K562 (cell line): ENCODE results near the gene PHKA2. TPM values are rescaled to one million over a fixed set of nuclear protein-coding genes. Genes with fewer than 3 reads are reported as not detected.

Experiments used
- ATAC-seq: fragments of 200-7000 bp; cut with Tn5 transposase; 3 replicates; pipeline ENCODE4 v1.9.1; 2020; ENCODE audit warnings: moderate library complexity
- BruUV-seq: library from RNA; stranded (reverse); fragments of 400-500 nt; replicated peaks from 2 replicates; lab custom pipeline; 2021; lab: Mats Ljungman, UMichigan
- CTCF ChIA-PET: fragments of 300-600 bp; formaldehyde crosslinking; extraction: SDS; loops from one replicate; lab custom pipeline; 2021; ENCODE audit warnings: low intra/inter-chr PET ratio; lab: Yijun Ruan, JAX
- POLR2A ChIA-PET: fragments of 300-600, 350-650 bp; sonication (Branson Sonifier 250); formaldehyde crosslinking; extraction: SDS; loops from one replicate; lab custom pipeline; 2021; ENCODE audit warnings: antibody characterized with exemption, inconsistent platforms; lab: Yijun Ruan, JAX
- DNase-seq, 4 experiments: peaks; one replicate each; pipeline versions ENCODE4 v3.0.0 to v3.0.0-alpha.2; 2011 to 2018; ENCODE audit warnings: low spot score in 3 of 4, mixed read lengths in 3 of 4; ENCODE audit errors: extremely low read depth in 1 of 4
- FAIRE-seq: peaks from 2 replicates; lab custom pipeline; 2011; peaks lifted over from hg19 to GRCh38; lab: Jason Lieb, UNC
- H2AFZ ChIP-seq: 2 replicates; pipeline ENCODE4 v1.6.0; 2011; ENCODE audit warnings: low read depth, low read length, control low read depth, inconsistent platforms
- H3K27ac ChIP-seq: fragments of 200-600 bp; 3 replicates; pipeline ENCODE4 v1.8.0; 2011; ENCODE audit warnings: low read depth, mild to moderate bottlenecking, control low read depth, inconsistent platforms, low read length, moderate library complexity, mixed read lengths; ENCODE audit errors: extremely low read depth
- H3K27me3 ChIP-seq, 2 experiments: fragments of 300-600 bp in 1 of 2; 2 replicates in 1 of 2; 3 replicates in 1 of 2; pipeline versions ENCODE4 v1.6.0 to v1.8.0; 2011; ENCODE audit warnings: inconsistent platforms in 2 of 2, low read length in 2 of 2, mild to moderate bottlenecking in 1 of 2, mixed read lengths in 1 of 2, moderate library complexity in 1 of 2; ENCODE audit not compliant: control insufficient read depth in 2 of 2, insufficient read depth in 2 of 2
- H3K36me3 ChIP-seq: fragments of 300-600 bp; 3 replicates; pipeline ENCODE4 v1.8.0; 2011; ENCODE audit warnings: mild to moderate bottlenecking, low read length, inconsistent platforms; ENCODE audit not compliant: control insufficient read depth, insufficient read depth
- H3K4me1 ChIP-seq, 2 experiments: fragments of 200-600 bp in 1 of 2; replicated peaks in 1 of 2; 2 replicates in 1 of 2; 3 replicates in 1 of 2; pipeline versions ENCODE4 v1.5.1 to v1.8.0; 2011; ENCODE audit warnings: inconsistent platforms in 2 of 2, low read length in 2 of 2, mild to moderate bottlenecking in 1 of 2, mixed read lengths in 1 of 2, moderate library complexity in 1 of 2; ENCODE audit not compliant: control insufficient read depth in 2 of 2, insufficient read depth in 2 of 2
- H3K4me2 ChIP-seq: 2 replicates; pipeline ENCODE4 v1.6.1; 2011; ENCODE audit warnings: low read length, control low read depth, inconsistent platforms, mixed read lengths; ENCODE audit not compliant: insufficient read depth
- H3K4me3 ChIP-seq: fragments of 200-600 bp; sonication (generic), shearing (Covaris generic); 2 replicates; pipeline ENCODE4 v1.5.1; 2016; ENCODE audit warnings: control low read depth, inconsistent platforms
- H3K79me2 ChIP-seq: fragments of 200-600 bp; 3 replicates; pipeline ENCODE4 v1.8.0; 2011; ENCODE audit warnings: low read length, inconsistent platforms; ENCODE audit not compliant: control insufficient read depth, insufficient read depth
- H3K9ac ChIP-seq, 2 experiments: 2 replicates each; pipeline versions ENCODE4 v1.6.0 to v1.6.1; 2011; ENCODE audit warnings: low read depth in 2 of 2, low read length in 2 of 2, control low read depth in 1 of 2, inconsistent platforms in 1 of 2, mild to moderate bottlenecking in 1 of 2, mixed read lengths in 1 of 2; ENCODE audit not compliant: insufficient read depth in 1 of 2
- H3K9me1 ChIP-seq: one replicate; pipeline ENCODE4 v1.6.0; 2011; ENCODE audit warnings: inconsistent platforms, mild to moderate bottlenecking, low read length, moderate library complexity; ENCODE audit not compliant: control insufficient read depth, insufficient read depth
- H3K9me3 ChIP-seq: replicated peaks from 2 replicates; pipeline ENCODE4 v1.5.1; 2011; ENCODE audit warnings: low read depth, low read length, inconsistent platforms; ENCODE audit not compliant: control insufficient read depth, insufficient read depth
- H4K20me1 ChIP-seq: replicated peaks from 2 replicates; pipeline ENCODE4 v1.6.1; 2011; ENCODE audit warnings: low read length, inconsistent platforms, mixed read lengths; ENCODE audit not compliant: control insufficient read depth, insufficient read depth
- HLTF ChIP-seq: fragments of 450-650 bp; IDR thresholded peaks from 2 replicates; pipeline ENCODE4 v1.6.1; 2016
- IFI16 ChIP-seq: fragments of 250-450 bp; sonication (Bioruptor Pico); IDR thresholded peaks from 2 replicates; pipeline ENCODE4 v2.1.2; 2022; ENCODE audit warnings: mild to moderate bottlenecking, inconsistent platforms
- MCM5 ChIP-seq: fragments of 450-650 bp; IDR thresholded peaks from 2 replicates; pipeline ENCODE4 v1.6.1; 2016; ENCODE audit warnings: low read depth
- POLR2A ChIP-seq: fragments of 450-650 bp; conservative IDR thresholded peaks from 2 replicates; pipeline ENCODE4 v1.6.1; 2016
- RBM25 ChIP-seq: fragments of 200-400 bp; formaldehyde crosslinking; IDR thresholded peaks from 2 replicates; pipeline ENCODE4 v1.6.1; 2018; ENCODE audit warnings: low read length, low read depth, moderate library complexity; ENCODE audit not compliant: severe bottlenecking
- RHOXF2B ChIP-seq: fragments of 250-450 bp; sonication (Bioruptor Pico); conservative IDR thresholded peaks from 2 replicates; pipeline ENCODE4 v1.5.1; 2021
- TAL1 ChIP-seq: fragments of 450-650 bp; IDR thresholded peaks from 2 replicates; pipeline ENCODE4 v1.6.1; 2016; ENCODE audit warnings: mild to moderate bottlenecking
- TEAD4 ChIP-seq, 2 experiments: sonication (generic) in 1 of 2; formaldehyde crosslinking in 1 of 2; IDR thresholded peaks; 2 replicates each; pipeline versions ENCODE4 v1.6.1 to v1.8.0; 2012 to 2022; ENCODE audit warnings: borderline replicate concordance in 1 of 2, inconsistent platforms in 1 of 2, low read length in 1 of 2, mild to moderate bottlenecking in 1 of 2, missing genetic modification reagents in 1 of 2
- U2AF1 ChIP-seq: fragments of 200-400 bp; formaldehyde crosslinking; optimal IDR thresholded peaks from 2 replicates; pipeline ENCODE3; 2017; ENCODE audit warnings: mild to moderate bottlenecking, low read depth, low read length, moderate library complexity
- YY1 ChIP-seq, 3 experiments: IDR thresholded peaks; 2 replicates each; pipeline ENCODE4 v1.6.1; 2011; ENCODE audit warnings: low read length in 2 of 3, mild to moderate bottlenecking in 2 of 3, moderate library complexity in 2 of 3, borderline replicate concordance in 1 of 3, control low read depth in 1 of 3, low read depth in 1 of 3; ENCODE audit not compliant: insufficient read depth in 3 of 3, insufficient replicate concordance in 2 of 3, control insufficient read depth in 1 of 3, insufficient read length in 1 of 3; ENCODE audit errors: extremely low read depth in 1 of 3
- ZNF121 ChIP-seq: sonication (generic); formaldehyde crosslinking; conservative IDR thresholded peaks from 2 replicates; pipeline ENCODE4 v1.8.0; 2022; ENCODE audit warnings: missing genetic modification reagents
- ZNF232 ChIP-seq: sonication (generic); formaldehyde crosslinking; IDR thresholded peaks from 2 replicates; pipeline ENCODE4 v1.8.0; 2022; ENCODE audit warnings: mild to moderate bottlenecking, missing genetic modification reagents
- WGBS: fragments of 100-300 bp; shearing (Covaris generic); methylation state at CpG from one replicate; pipeline ENCODE4 v1.1.6; 2016; ENCODE audit warnings: low coverage, mixed read lengths; ENCODE audit not compliant: insufficient coverage; ENCODE audit errors: missing lambda C conversion rate; 5-methylcytosine and 5-hydroxymethylcytosine counted together
- in situ Hi-C: fragments of 300-500 bp; cut with MboI; formaldehyde crosslinking; loops from 4 replicates; pipeline ENCODE4 v1.15.0; 2018; ENCODE audit warnings: inconsistent platforms, mixed read lengths
- intact Hi-C: fragments of 100-400 bp; cut with micrococcal nuclease; formaldehyde crosslinking; loops from 2 replicates; pipeline ENCODE4 v1.14.2; 2022
- polyA plus RNA-seq, 8 experiments: library from polyadenylated mRNA; depleted of rRNA in 4 of 8; stranded (reverse) in 5 of 8; unstranded in 3 of 8; fragments of >200 nt; fragmentation: Nextera tagmentation in 2 of 8; fragmentation: Illumina TruSeq in 1 of 8; extraction: Ambion mirVana in 2 of 8; extraction: Trizol in 1 of 8; gene quantifications; 2 replicates each; pipeline versions ENCODE4 v1.2.1 to v1.2.3, GENCODE V29; 2011 to 2014; ENCODE audit warnings: inconsistent platforms in 1 of 8, missing spikeins in 1 of 8
- total RNA-seq, 7 experiments: library from RNA; depleted of rRNA in 6 of 7; stranded (reverse); fragments of >200 nt in 6 of 7; fragmentation: Illumina TruSeq in 2 of 7; extraction: Trizol in 2 of 7; gene quantifications; 2 replicates each; pipeline versions ENCODE4 v1.2.1 to v1.2.3, GENCODE V29; 2011 to 2021; ENCODE audit warnings: low replicate concordance in 1 of 7
- TF ChIP-seq, protein P1 (sequence below), 2 experiments: fragments of 450-650 bp in 1 of 2; sonication (generic) in 1 of 2; formaldehyde crosslinking; conservative IDR thresholded peaks; 2 replicates each; pipeline versions ENCODE4 v1.4.0 to v1.8.1; 2020 to 2022; ENCODE audit warnings: mild to moderate bottlenecking in 1 of 2, missing genetic modification reagents in 1 of 2

Gene PHKA2
- total and polyA plus RNA-seq, 9 of the 15 experiments (the other 6 are each of a cell fraction or from before 2014, with no cell fraction given): 2.8 to 33.1 (median 20.3) TPM

DNA sequence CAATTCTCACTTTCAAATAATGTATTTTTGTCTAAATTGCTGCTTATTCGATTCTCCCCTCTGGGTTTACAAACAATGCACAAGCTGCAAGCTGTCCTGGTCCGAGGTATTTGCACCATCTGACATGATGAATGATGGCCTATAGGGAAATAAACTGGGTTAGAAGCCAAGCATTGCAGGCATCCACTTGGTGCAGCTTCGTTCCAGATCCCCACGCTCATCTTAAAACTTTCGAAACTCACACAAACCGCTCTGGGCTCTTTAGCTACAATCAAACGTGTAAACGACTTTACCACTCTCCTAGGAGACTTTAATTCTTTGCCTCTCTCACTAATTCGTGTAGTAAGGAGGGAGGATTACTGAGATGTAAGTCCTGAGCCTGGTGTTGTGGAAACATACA, 19.0 kb downstream of the PHKA2 start:
- FAIRE-seq: no peak

More for the DNA sequence above, 19.0 kb downstream of the PHKA2 start:
- TF ChIP-seq U2AF1 (no peak), ZNF232 (CRISPR knock-in tag) (no peak), RHOXF2B (no peak), POLR2A (no peak), MCM5 (no peak), HLTF (no peak), TAL1 (no peak), TEAD4 (IDR thresholded peaks at IDR 0.05; ENCODE audit: low read length) (no peak), TEAD4 (CRISPR knock-in tag; IDR thresholded peaks at IDR 0.05; ENCODE audit: borderline replicate concordance) (no peak), RBM25 (no peak), IFI16 (CRISPR knock-in tag) (no peak), YY1 (IDR thresholded peaks at IDR 0.05; ENCODE audit: borderline replicate concordance in 1 of 3, control insufficient read depth in 1 of 3, extremely low read depth in 1 of 3, insufficient read depth in 3 of 3, insufficient read length in 1 of 3, insufficient replicate concordance in 2 of 3, low read depth in 1 of 3, low read length in 2 of 3) (no peak), ZNF121 (no peak)
- TF ChIP-seq, protein P1, sequence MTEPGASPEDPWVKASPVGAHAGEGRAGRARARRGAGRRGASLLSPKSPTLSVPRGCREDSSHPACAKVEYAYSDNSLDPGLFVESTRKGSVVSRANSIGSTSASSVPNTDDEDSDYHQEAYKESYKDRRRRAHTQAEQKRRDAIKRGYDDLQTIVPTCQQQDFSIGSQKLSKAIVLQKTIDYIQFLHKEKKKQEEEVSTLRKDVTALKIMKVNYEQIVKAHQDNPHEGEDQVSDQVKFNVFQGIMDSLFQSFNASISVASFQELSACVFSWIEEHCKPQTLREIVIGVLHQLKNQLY (CRISPR knock-in tag; conservative IDR thresholded peaks at IDR 0.05): no peak
- TF ChIP-seq, all 486 proteins: peak for 0
- Histone ChIP-seq H3K79me2 (no peaks in the 10 kb centered on the region; the same call in 2 of the 3 replicates), H4K20me1 (no peaks in the 10 kb centered on the region), H3K4me2 (no peak overlapping the region), H3K27me3 (no peaks in the 10 kb centered on the region), H3K9me3 (no peaks in the 10 kb centered on the region), H3K9me1 (no peaks in the 10 kb centered on the region), H2AFZ (no peak overlapping the region), H3K27ac (no peak overlapping the region), H3K36me3 (no peaks in the 10 kb centered on the region), H3K4me1 (peaks cover 0 to under 1% of the 10 kb centered on the region in 2 experiments; a peak in 1 of 5 replicates), H3K4me3 (no peak overlapping the region), H3K9ac (no peak overlapping the region)
- DNase-seq (no peak), ATAC-seq (no peak)
- 59% methylated on average over 9 of the region's 9 CpGs for WGBS
- intact Hi-C loops (no loop called here), in situ Hi-C loops (no loop called here)
- ChIA-PET POLR2A (no interaction called here), CTCF (no interaction called here)
- no TSS peak for BruUV-seq
